Gastroesophageal sphincter (tissue), 4 donors: ENCODE measurements around the gene SENP2. TPM values are rescaled to one million over a fixed set of nuclear protein-coding genes. Genes with fewer than 3 reads are reported as not detected.

Experiments used
- ATAC-seq: fragments of 150-250 bp; one replicate; pipeline ENCODE4 v1.9.1; 2016; ENCODE audit warnings: mild to moderate bottlenecking, moderate library complexity
- H3K27ac ChIP-seq, 4 donors: fragments of 200-600 bp; sonication (generic) in 3 of 4; 1 replicate in 3 of 4; 2 replicates in 1 of 4; pipeline ENCODE4 v1.5.1; 2016 to 2019
- H3K27me3 ChIP-seq: fragments of 200-600 bp; sonication (generic); one replicate; pipeline ENCODE4 v1.5.1; 2019
- H3K36me3 ChIP-seq, 2 donors: fragments of 200-600 bp; sonication (generic); one replicate each; pipeline ENCODE4 v1.5.1; 2019; ENCODE audit warnings: control low read depth in 1 of 2
- H3K4me1 ChIP-seq, 3 donors: fragments of 200-600 bp; sonication (generic); 1 replicate in 2 of 3; 2 replicates in 1 of 3; pipeline ENCODE4 v1.5.1; 2016 to 2019; ENCODE audit warnings: control low read depth in 2 of 3
- H3K4me3 ChIP-seq, 2 donors: fragments of 200-600 bp; sonication (generic); one replicate each; pipeline ENCODE4 v1.5.1; 2019; ENCODE audit warnings: mild to moderate bottlenecking in 1 of 2, moderate library complexity in 1 of 2
- H3K9me3 ChIP-seq, 3 donors: fragments of 200-600 bp; sonication (generic); one replicate each; pipeline ENCODE4 v1.5.1; 2017 to 2019; ENCODE audit warnings: control low read depth in 2 of 3
- CTCF ChIP-seq, 4 experiments: fragments of 200-600 bp in 2 of 4; fragments of 450-650 bp in 2 of 4; sonication (generic) in 1 of 4; IDR thresholded peaks; one replicate each; pipeline ENCODE4 v1.5.1; 2017 to 2019; ENCODE audit warnings: antibody characterized with exemption in 4 of 4, mild to moderate bottlenecking in 2 of 4, moderate library complexity in 2 of 4
- EP300 ChIP-seq: sonication (generic); formaldehyde crosslinking; IDR thresholded peaks from one replicate; pipeline ENCODE4 v1.6.1; 2017; ENCODE audit warnings: antibody characterized with exemption, mild to moderate bottlenecking
- POLR2A ChIP-seq, 2 donors: fragments of 450-650 bp; IDR thresholded peaks; one replicate each; pipeline ENCODE4 v1.6.1; 2017; ENCODE audit warnings: antibody characterized with exemption in 2 of 2, mild to moderate bottlenecking in 2 of 2, moderate library complexity in 1 of 2
- POLR2AphosphoS5 ChIP-seq: sonication (generic); formaldehyde crosslinking; IDR thresholded peaks from one replicate; pipeline ENCODE4 v1.6.1; 2017; ENCODE audit warnings: antibody characterized with exemption
- WGBS, 2 donors: methylation state at CpG; one replicate each; pipeline ENCODE4 v1.1.5; 2018; ENCODE audit warnings: low coverage in 1 of 2; 5-methylcytosine and 5-hydroxymethylcytosine counted together
- total RNA-seq, 4 donors: library from RNA; depleted of rRNA; stranded (reverse); fragments of >200 nt; gene quantifications; one replicate each; pipeline ENCODE4 v1.1.0, GENCODE V29; 2016

Gene SENP2
- total RNA-seq, result 10 to 100 TPM; 25.8 to 51.2 (median 40.2) TPM

- peak; percentile 88 to 89 for TF ChIP-seq POLR2A (IDR thresholded peaks at IDR 0.05)
- TF ChIP-seq CTCF (IDR thresholded peaks at IDR 0.05), result peak in 1 of 4 experiments; percentile 14
- no peak for TF ChIP-seq EP300
- TF ChIP-seq POLR2AphosphoS5, result peak; percentile 95
- H3K4me3 ChIP-seq, result peak within 1 kb of the TSS; percentile 84 to 98
- peak; percentile 99 for ATAC-seq
- peaks cover 0 to 41% (median 12%) of the 10 kb centered on the region in 3 donors for H3K4me1 ChIP-seq
- 0% methylated on average over 6 to 9 of the region's 64 CpGs for WGBS, 2 donors
- no peaks in the 10 kb centered on the region for H3K27me3 ChIP-seq
- H3K9me3 ChIP-seq, result no peaks in the 10 kb centered on the region
- peaks cover 0 to 10% of the 10 kb centered on the region in 2 donors for H3K36me3 ChIP-seq
- H3K27ac ChIP-seq, result peak within 1 kb of the TSS; percentile 97 to 100 (median 98)
Observed at GRCh38 chr3:185585859-185586685, at the start of gene SENP2. TSS of gene SENP2 (plus strand) at chr3:185586295. CDS start at chr3:185586414, 119 bp downstream.

- WGBS, 2 donors, result 38 to 45% methylated on average over 5 to 8 of the region's 9 CpGs
- Histone ChIP-seq H3K27ac (no peak overlapping the region), H3K4me1 (no peaks in the 10 kb centered on the region), H3K4me3 (no peak overlapping the region), H3K36me3 (no peaks in the 10 kb centered on the region), H3K9me3 (no peaks in the 10 kb centered on the region), H3K27me3 (peaks cover 15% of the 10 kb centered on the region)
- peak; percentile 92 for ATAC-seq
- TF ChIP-seq POLR2A (IDR thresholded peaks at IDR 0.05), result no peak
- TF ChIP-seq EP300, result no peak
- TF ChIP-seq CTCF (IDR thresholded peaks at IDR 0.05), result no peak
- no peak for TF ChIP-seq POLR2AphosphoS5
Observed at GRCh38 chr3:185537369-185537970, 48.6 kb upstream of the SENP2 start.

GRCh38 chr3:185539934-185540333 lies 46.2 kb upstream of the SENP2 start:
- WGBS, 2 donors, result 67 to 70% methylated on average over 2 of the region's 2 CpGs
- TF ChIP-seq POLR2A (IDR thresholded peaks at IDR 0.05), result no peak
- TF ChIP-seq POLR2AphosphoS5, result no peak
- TF ChIP-seq EP300, result no peak
- TF ChIP-seq CTCF (IDR thresholded peaks at IDR 0.05), result no peak
- Histone ChIP-seq H3K27ac (no peak overlapping the region), H3K4me3 (no peak overlapping the region), H3K36me3 (no peaks in the 10 kb centered on the region), H3K4me1 (no peaks in the 10 kb centered on the region), H3K27me3 (peaks cover 20% of the 10 kb centered on the region), H3K9me3 (no peaks in the 10 kb centered on the region)
- no peak for ATAC-seq

- no peaks in the 10 kb centered on the region for H3K9me3 ChIP-seq
- H3K4me3 ChIP-seq, result no peak overlapping the region
- H3K4me1 ChIP-seq, result no peaks in the 10 kb centered on the region
- no peak overlapping the region for H3K27ac ChIP-seq
- 73 to 86% methylated on average over 6 of the region's 7 CpGs for WGBS, 2 donors
- peaks cover 20% of the 10 kb centered on the region for H3K27me3 ChIP-seq
- H3K36me3 ChIP-seq, result no peaks in the 10 kb centered on the region
- no peak for ATAC-seq
- TF ChIP-seq EP300 (no peak), POLR2AphosphoS5 (no peak), POLR2A (IDR thresholded peaks at IDR 0.05) (no peak), CTCF (IDR thresholded peaks at IDR 0.05) (no peak)
Observed at GRCh38 chr3:185540695-185541094, 45.4 kb upstream of the SENP2 start.
